DOHH2 (cell line): ENCODE measurements around the gene SLC16A12.
"Not testable (repeated sequence)": the region's sequence is repeated elsewhere in the genome, so short reads cannot be mapped to it uniquely, and the experiment has no call there.

Source experiments
- H3F3A ChIP-seq: fragments of 200-600 bp; sonication (generic), shearing (Covaris generic); 2 replicates; pipeline ENCODE4 v1.6.0; 2016; ENCODE audit warnings: antibody characterized with exemption, mild to moderate bottlenecking; ENCODE audit not compliant: control insufficient read depth, insufficient read depth
- H3K27ac ChIP-seq: fragments of 200-600 bp; sonication (generic); 2 replicates; pipeline ENCODE4 v1.5.1; 2014; ENCODE audit warnings: low read depth, mild to moderate bottlenecking, low read length, moderate library complexity
- H3K27me3 ChIP-seq: fragments of 200-600 bp; sonication (generic); 2 replicates; pipeline ENCODE4 v1.6.1; 2014; ENCODE audit warnings: mild to moderate bottlenecking, low read length, mixed read lengths; ENCODE audit not compliant: control insufficient read depth
- H3K36me3 ChIP-seq: fragments of 200-600 bp; sonication (generic); 2 replicates; pipeline ENCODE4 v1.6.1; 2014; ENCODE audit warnings: mild to moderate bottlenecking, low read length, moderate library complexity, mixed read lengths; ENCODE audit not compliant: control insufficient read depth
- H3K4me1 ChIP-seq: fragments of 200-600 bp; sonication (generic); 2 replicates; pipeline ENCODE4 v1.6.1; 2014; ENCODE audit warnings: mild to moderate bottlenecking, low read length, mixed read lengths; ENCODE audit not compliant: control insufficient read depth
- H3K4me2 ChIP-seq: fragments of 200-600 bp; sonication (generic); 2 replicates; pipeline ENCODE4 v1.6.0; 2014; ENCODE audit warnings: mild to moderate bottlenecking, low read length, moderate library complexity
- H3K4me3 ChIP-seq: fragments of 200-600 bp; sonication (generic); 2 replicates; pipeline ENCODE4 v1.5.1; 2014; ENCODE audit warnings: mild to moderate bottlenecking, low read length, mixed read lengths
- H3K79me2 ChIP-seq: fragments of 200-600 bp; sonication (generic); 2 replicates; pipeline ENCODE4 v1.6.1; 2014; ENCODE audit warnings: mild to moderate bottlenecking, low read length, mixed read lengths; ENCODE audit not compliant: control insufficient read depth
- H3K9me2 ChIP-seq: fragments of 200-600 bp; sonication (generic); replicated peaks from 2 replicates; pipeline ENCODE4 v1.6.1; 2014; ENCODE audit warnings: mild to moderate bottlenecking, low read length, mixed read lengths; ENCODE audit not compliant: control insufficient read depth
- H3K9me3 ChIP-seq: fragments of 200-600 bp; sonication (generic); 2 replicates; pipeline ENCODE4 v1.6.1; 2014; ENCODE audit warnings: antibody characterized with exemption, low read length, mixed read lengths; ENCODE audit not compliant: control insufficient read depth, insufficient read depth
- H4K20me1 ChIP-seq: fragments of 200-600 bp; sonication (generic); 2 replicates; pipeline ENCODE4 v1.6.0; 2014; ENCODE audit warnings: low read depth, mild to moderate bottlenecking, antibody characterized with exemption, low read length, moderate library complexity; ENCODE audit not compliant: control insufficient read depth, insufficient read depth
- CTCF ChIP-seq: fragments of 200-600 bp; sonication (generic); IDR thresholded peaks from one replicate; pipeline ENCODE4 v1.5.1; 2014; ENCODE audit warnings: antibody characterized with exemption, mild to moderate bottlenecking, low read depth, low read length; ENCODE audit not compliant: poor library complexity, severe bottlenecking
- EZH2phosphoT487 ChIP-seq: fragments of 200-600 bp; sonication (generic); IDR thresholded peaks from 2 replicates; pipeline ENCODE4 v1.6.1; 2017; ENCODE audit warnings: borderline replicate concordance, mild to moderate bottlenecking, antibody characterized with exemption, low read length, moderate library complexity, mixed read lengths

The SLC16A12 gene

GRCh38 chr10:89454561-89455347 lies 80.6 kb downstream of the SLC16A12 start:
- no peaks in the 10 kb centered on the region for H3K4me1 ChIP-seq
- no peak overlapping the region for H3K4me3 ChIP-seq
- no peaks in the 10 kb centered on the region for H3K9me2 ChIP-seq
- H3K79me2 ChIP-seq = no peaks in the 10 kb centered on the region
- no peak for TF ChIP-seq EZH2phosphoT487
- no peak for TF ChIP-seq CTCF
- no peaks in the 10 kb centered on the region for H3K27me3 ChIP-seq
- no peak overlapping the region for H3K4me2 ChIP-seq
- no peaks in the 10 kb centered on the region for H3F3A ChIP-seq
- no peaks in the 10 kb centered on the region for H3K36me3 ChIP-seq
- no peak overlapping the region for H3K27ac ChIP-seq
- no peaks in the 10 kb centered on the region for H4K20me1 ChIP-seq
- H3K9me3 ChIP-seq = no peaks in the 10 kb centered on the region

GRCh38 chr10:89452193-89452592 lies 83.2 kb downstream of the SLC16A12 start:
- H3K79me2 ChIP-seq = no peaks in the 10 kb centered on the region
- H3K4me3 ChIP-seq = no peak overlapping the region
- H3F3A ChIP-seq = no peaks in the 10 kb centered on the region
- no peaks in the 10 kb centered on the region for H3K4me1 ChIP-seq
- H3K4me2 ChIP-seq = no peak overlapping the region
- no peaks in the 10 kb centered on the region for H3K36me3 ChIP-seq
- no peak overlapping the region for H3K27ac ChIP-seq
- no peaks in the 10 kb centered on the region for H3K27me3 ChIP-seq
- no peaks in the 10 kb centered on the region for H3K9me2 ChIP-seq
- TF ChIP-seq EZH2phosphoT487 = no peak
- TF ChIP-seq CTCF = no peak
- H3K9me3 ChIP-seq = no peaks in the 10 kb centered on the region
- H4K20me1 ChIP-seq = no peaks in the 10 kb centered on the region

- TF ChIP-seq CTCF = no peak
- Histone ChIP-seq H3K27me3 (no peaks in the 10 kb centered on the region), H3K4me1 (no peaks in the 10 kb centered on the region), H3F3A (no peaks in the 10 kb centered on the region), H3K36me3 (no peaks in the 10 kb centered on the region), H4K20me1 (no peaks in the 10 kb centered on the region), H3K27ac (no peak overlapping the region), H3K9me2 (no peaks in the 10 kb centered on the region), H3K9me3 (no peaks in the 10 kb centered on the region), H3K4me2 (no peak overlapping the region), H3K79me2 (no peaks in the 10 kb centered on the region), H3K4me3 (no peak overlapping the region)
These were observed 84.5 kb downstream of the SLC16A12 start for GRCh38 chr10:89450901-89451300.

GRCh38 chr10:89444819-89445218 lies 90.6 kb downstream of the SLC16A12 start:
- not testable (repeated sequence) for H3K27me3 ChIP-seq, H3K9me2 ChIP-seq, H3K36me3 ChIP-seq, H3K79me2 ChIP-seq, H3K4me3 ChIP-seq, H3K4me1 ChIP-seq, H4K20me1 ChIP-seq, H3K4me2 ChIP-seq, H3F3A ChIP-seq, H3K27ac ChIP-seq, H3K9me3 ChIP-seq
